ENCODE results near the gene LIMCH1. TPM values are rescaled to one million over a fixed set of nuclear protein-coding genes. Genes with fewer than 3 reads are reported as not detected.

LIMCH1 gene
- total RNA-seq, 1 donor from 2014 or later = 7.1 TPM

DNA sequence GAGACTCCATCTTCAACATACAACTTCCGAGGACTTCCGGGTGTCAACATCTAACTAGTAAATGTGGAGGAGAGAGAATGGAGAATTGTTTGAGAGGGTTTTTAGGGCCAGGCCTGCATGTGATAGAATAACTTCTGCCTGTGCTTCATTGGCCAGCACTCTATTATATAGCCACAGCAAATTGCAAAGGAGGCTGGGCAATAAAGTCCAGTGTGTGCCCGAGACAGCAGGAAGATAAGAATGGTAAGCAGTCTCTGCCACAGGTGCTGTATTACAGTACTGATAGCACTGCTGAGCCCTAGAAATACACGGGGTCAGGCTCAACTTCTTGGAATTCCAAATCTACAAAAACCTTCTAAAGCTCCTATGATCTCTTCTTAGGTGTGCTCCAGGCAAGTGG lies 20.8 kb upstream of the LIMCH1 start:
- no peaks in the 10 kb centered on the region for H3K4me1 Mint-ChIP-seq (ENCODE audit: low read depth, unreplicated experiment)
- no peak for FAIRE-seq
- H3K27me3 ChIP-seq (ENCODE audit: insufficient read depth, low read length) = no peaks in the 10 kb centered on the region

GRCh38 chr4:41517747-41518146 lies 20.2 kb upstream of the LIMCH1 start:
- H3K4me2 ChIP-seq (ENCODE audit: low read length) = no peak overlapping the region
- no peak overlapping the region for H3K4me3 Mint-ChIP-seq (ENCODE audit: unreplicated experiment)
- no peak overlapping the region for H3K4me3 ChIP-seq (ENCODE audit: insufficient read depth, low read depth, low read length)
- no peak overlapping the region for H2AFZ ChIP-seq (ENCODE audit: low read depth, low read length)
- H3K4me1 ChIP-seq (ENCODE audit: insufficient read depth, low read length) = no peaks in the 10 kb centered on the region
- H3K4me1 Mint-ChIP-seq (ENCODE audit: low read depth, unreplicated experiment) = no peaks in the 10 kb centered on the region
- no peaks in the 10 kb centered on the region for H4K20me1 ChIP-seq (ENCODE audit: insufficient read depth, low read length)
- no peak overlapping the region for H3K27ac ChIP-seq (ENCODE audit: low read depth, low read length)
- no peaks in the 10 kb centered on the region for H3K9me3 Mint-ChIP-seq (ENCODE audit: unreplicated experiment)
- no peak for TF ChIP-seq EZH2 (IDR thresholded peaks at IDR 0.05; ENCODE audit: insufficient read depth, low read length)
- TF ChIP-seq, protein P1, sequence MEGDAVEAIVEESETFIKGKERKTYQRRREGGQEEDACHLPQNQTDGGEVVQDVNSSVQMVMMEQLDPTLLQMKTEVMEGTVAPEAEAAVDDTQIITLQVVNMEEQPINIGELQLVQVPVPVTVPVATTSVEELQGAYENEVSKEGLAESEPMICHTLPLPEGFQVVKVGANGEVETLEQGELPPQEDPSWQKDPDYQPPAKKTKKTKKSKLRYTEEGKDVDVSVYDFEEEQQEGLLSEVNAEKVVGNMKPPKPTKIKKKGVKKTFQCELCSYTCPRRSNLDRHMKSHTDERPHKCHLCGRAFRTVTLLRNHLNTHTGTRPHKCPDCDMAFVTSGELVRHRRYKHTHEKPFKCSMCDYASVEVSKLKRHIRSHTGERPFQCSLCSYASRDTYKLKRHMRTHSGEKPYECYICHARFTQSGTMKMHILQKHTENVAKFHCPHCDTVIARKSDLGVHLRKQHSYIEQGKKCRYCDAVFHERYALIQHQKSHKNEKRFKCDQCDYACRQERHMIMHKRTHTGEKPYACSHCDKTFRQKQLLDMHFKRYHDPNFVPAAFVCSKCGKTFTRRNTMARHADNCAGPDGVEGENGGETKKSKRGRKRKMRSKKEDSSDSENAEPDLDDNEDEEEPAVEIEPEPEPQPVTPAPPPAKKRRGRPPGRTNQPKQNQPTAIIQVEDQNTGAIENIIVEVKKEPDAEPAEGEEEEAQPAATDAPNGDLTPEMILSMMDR (IDR thresholded peaks at IDR 0.05; ENCODE audit: insufficient read depth, low read depth, low read length) = no peak
- no peak overlapping the region for H3K9ac ChIP-seq (ENCODE audit: low read length)
- peaks cover 19% of the 10 kb centered on the region for H3K27me3 Mint-ChIP-seq (ENCODE audit: low read depth, unreplicated experiment)
- DNase-seq (ENCODE audit: low read depth) (no peak), FAIRE-seq (no peak)
- H3K27ac Mint-ChIP-seq (ENCODE audit: unreplicated experiment) = no peak overlapping the region
- no peaks in the 10 kb centered on the region for H3K9me3 ChIP-seq (ENCODE audit: insufficient read depth, low read depth, low read length)
- H3K36me3 ChIP-seq (ENCODE audit: insufficient read depth, low read length) = no peaks in the 10 kb centered on the region
- H3K27me3 ChIP-seq (ENCODE audit: insufficient read depth, low read length) = no peaks in the 10 kb centered on the region
- no peaks in the 10 kb centered on the region for H3K79me2 ChIP-seq (ENCODE audit: insufficient read depth, low read length)
- H3K36me3 Mint-ChIP-seq (ENCODE audit: low read depth, unreplicated experiment) = no peaks in the 10 kb centered on the region

More for the DNA sequence above, 20.8 kb upstream of the LIMCH1 start:
- no peak overlapping the region for H3K27ac Mint-ChIP-seq (ENCODE audit: unreplicated experiment)
- no peaks in the 10 kb centered on the region for H3K79me2 ChIP-seq (ENCODE audit: insufficient read depth, low read length)
- peaks cover 19% of the 10 kb centered on the region for H3K27me3 Mint-ChIP-seq (ENCODE audit: low read depth, unreplicated experiment)
- no peaks in the 10 kb centered on the region for H4K20me1 ChIP-seq (ENCODE audit: insufficient read depth, low read length)
- no peak overlapping the region for H2AFZ ChIP-seq (ENCODE audit: low read depth, low read length)
- no peaks in the 10 kb centered on the region for H3K9me3 Mint-ChIP-seq (ENCODE audit: unreplicated experiment)
- no peak overlapping the region for H3K27ac ChIP-seq (ENCODE audit: low read depth, low read length)
- no peaks in the 10 kb centered on the region for H3K36me3 ChIP-seq (ENCODE audit: insufficient read depth, low read length)
- H3K9me3 ChIP-seq (ENCODE audit: insufficient read depth, low read depth, low read length) = no peaks in the 10 kb centered on the region
- H3K4me2 ChIP-seq (ENCODE audit: low read length) = no peak overlapping the region
- H3K4me1 ChIP-seq (ENCODE audit: insufficient read depth, low read length) = no peaks in the 10 kb centered on the region
- no peak for DNase-seq (ENCODE audit: low read depth)
- no peak overlapping the region for H3K4me3 Mint-ChIP-seq (ENCODE audit: unreplicated experiment)
- no peak overlapping the region for H3K9ac ChIP-seq (ENCODE audit: low read length)
- no peaks in the 10 kb centered on the region for H3K36me3 Mint-ChIP-seq (ENCODE audit: low read depth, unreplicated experiment)
- no peak overlapping the region for H3K4me3 ChIP-seq (ENCODE audit: insufficient read depth, low read depth, low read length)
- no peak for TF ChIP-seq EZH2 (IDR thresholded peaks at IDR 0.05; ENCODE audit: insufficient read depth, low read length)
- TF ChIP-seq, protein P1 (IDR thresholded peaks at IDR 0.05; ENCODE audit: insufficient read depth, low read depth, low read length) = no peak

DNA sequence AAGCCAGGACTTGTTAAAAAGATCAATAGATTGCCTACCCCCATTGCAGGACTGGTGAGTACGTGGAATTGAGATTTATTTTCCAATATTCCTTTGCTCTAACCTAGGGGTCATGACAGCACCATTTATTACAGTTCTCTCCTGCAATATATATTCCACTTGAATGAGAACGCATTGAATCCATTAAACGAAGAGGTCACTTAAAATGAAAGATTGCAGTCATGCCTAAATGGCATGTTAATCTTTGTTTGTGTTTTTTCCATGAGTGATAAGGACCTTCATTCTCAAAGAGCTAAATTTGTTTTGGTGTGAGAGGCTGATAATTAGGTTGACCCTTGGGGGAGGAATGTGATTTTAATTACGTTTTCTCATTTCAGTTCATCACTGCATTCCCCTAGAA lies 13.5 kb upstream of the LIMCH1 start:
- H3K9me3 ChIP-seq (ENCODE audit: insufficient read depth, low read depth, low read length) = no peaks in the 10 kb centered on the region
- no peak overlapping the region for H2AFZ ChIP-seq (ENCODE audit: low read depth, low read length)
- H4K20me1 ChIP-seq (ENCODE audit: insufficient read depth, low read length) = no peaks in the 10 kb centered on the region
- Mint-ChIP-seq H3K27me3 (ENCODE audit: low read depth, unreplicated experiment) (no peaks in the 10 kb centered on the region), H3K36me3 (ENCODE audit: low read depth, unreplicated experiment) (no peaks in the 10 kb centered on the region), H3K27ac (ENCODE audit: unreplicated experiment) (no peak overlapping the region), H3K4me3 (ENCODE audit: unreplicated experiment) (no peak overlapping the region), H3K4me1 (ENCODE audit: low read depth, unreplicated experiment) (peaks cover 18% of the 10 kb centered on the region), H3K9me3 (ENCODE audit: unreplicated experiment) (no peaks in the 10 kb centered on the region)
- no peak overlapping the region for H3K4me2 ChIP-seq (ENCODE audit: low read length)
- no peak overlapping the region for H3K9ac ChIP-seq (ENCODE audit: low read length)
- no peak overlapping the region for H3K4me3 ChIP-seq (ENCODE audit: insufficient read depth, low read depth, low read length)
- no peaks in the 10 kb centered on the region for H3K36me3 ChIP-seq (ENCODE audit: insufficient read depth, low read length)
- H3K79me2 ChIP-seq (ENCODE audit: insufficient read depth, low read length) = no peaks in the 10 kb centered on the region
- H3K27me3 ChIP-seq (ENCODE audit: insufficient read depth, low read length) = no peaks in the 10 kb centered on the region
- H3K27ac ChIP-seq (ENCODE audit: low read depth, low read length) = peak overlapping the region; percentile 11
- DNase-seq (ENCODE audit: low read depth) (no peak), FAIRE-seq (no peak)
- peaks cover 13% of the 10 kb centered on the region for H3K4me1 ChIP-seq (ENCODE audit: insufficient read depth, low read length)
- TF ChIP-seq, protein P1 (IDR thresholded peaks at IDR 0.05; ENCODE audit: insufficient read depth, low read depth, low read length) = no peak
- TF ChIP-seq EZH2 (IDR thresholded peaks at IDR 0.05; ENCODE audit: insufficient read depth, low read length) = no peak
